ENCODE data around the gene ITGA7.

ITGA7 gene

DNA sequence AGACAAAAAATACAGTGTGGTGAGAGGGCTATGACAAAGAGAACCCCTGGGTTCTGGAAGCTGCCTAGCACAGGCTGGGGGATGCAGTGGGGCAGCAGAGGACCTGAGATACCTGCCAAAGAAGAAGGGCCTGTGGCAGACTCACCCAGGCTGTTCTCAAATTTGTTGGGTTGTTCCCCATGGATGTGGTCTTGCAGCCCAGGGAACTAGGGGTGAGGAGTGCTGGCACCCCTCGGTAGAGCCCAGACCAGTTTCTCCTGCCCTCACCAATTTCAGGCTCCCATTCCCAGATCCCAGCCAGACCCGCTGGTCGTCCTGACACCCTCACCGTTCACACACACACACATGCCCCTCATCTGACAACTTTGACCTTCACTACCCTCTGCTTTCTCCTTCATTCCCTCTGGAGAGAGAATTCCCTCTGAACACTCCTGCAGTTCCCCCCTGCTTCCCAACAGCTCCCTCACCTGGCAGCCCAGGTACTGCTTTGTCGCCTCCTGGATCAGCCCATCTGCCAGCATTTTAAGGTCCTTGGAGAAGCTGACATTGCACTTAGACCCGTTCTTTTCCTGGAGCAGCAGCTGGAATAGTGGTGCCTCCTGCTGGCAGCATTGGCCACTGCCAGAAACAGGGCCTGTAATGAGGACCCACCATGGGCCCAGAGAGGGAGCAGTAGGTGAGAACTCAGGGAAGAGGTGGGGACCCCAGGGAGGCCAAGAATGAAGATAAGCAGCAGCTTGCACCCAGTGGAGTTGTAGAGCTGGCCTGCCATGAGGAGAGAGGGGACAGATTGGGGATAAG is 29.3 kb upstream of the ITGA7 start:
- DNase-seq (ENCODE audit: low read depth, low spot score) = no peak
- no peak overlapping the region for H3K27ac ChIP-seq

DNA sequence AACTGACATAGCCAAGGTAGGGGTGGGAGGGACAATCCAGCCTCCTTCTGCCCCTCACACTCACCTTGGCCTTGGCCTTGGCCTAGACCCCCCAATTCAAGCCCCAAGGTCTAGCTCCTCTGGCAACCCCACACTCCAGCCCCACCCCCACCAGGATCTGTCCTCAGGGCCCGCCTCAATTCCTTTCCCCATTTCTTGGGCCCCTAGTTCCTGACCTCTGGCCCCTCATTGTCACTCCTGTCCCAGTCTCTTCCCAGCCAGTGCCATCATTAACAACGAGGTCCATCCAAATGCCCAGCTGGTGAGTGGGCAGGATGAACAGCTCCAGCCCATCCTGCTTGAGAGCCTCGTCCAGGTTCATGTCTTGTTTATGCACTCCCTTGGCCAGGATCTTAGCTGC is 28.4 kb upstream of the ITGA7 start:
- H3K27ac ChIP-seq = no peak overlapping the region
- no peak for DNase-seq (ENCODE audit: low read depth, low spot score)

DNA sequence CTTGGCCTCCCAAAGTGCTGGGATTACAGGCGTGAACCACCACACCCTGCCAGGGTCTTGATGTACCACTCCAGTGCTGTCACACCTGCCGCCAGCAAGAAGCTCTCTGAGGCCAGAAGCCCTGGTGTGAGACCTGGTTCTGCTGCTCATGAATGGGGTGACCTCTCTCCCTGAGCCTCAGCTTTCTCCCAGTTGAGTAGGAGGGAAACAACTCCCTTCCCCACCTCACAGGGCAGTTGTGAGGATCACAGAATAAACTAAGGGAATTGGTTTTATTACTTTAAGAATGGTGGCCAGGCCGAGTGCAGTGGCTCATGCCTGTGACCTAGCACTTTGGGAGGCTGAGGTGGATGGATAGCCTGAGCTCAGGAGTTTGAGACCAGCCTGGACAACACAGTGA is 26.9 kb upstream of the ITGA7 start:
- no peak for DNase-seq (ENCODE audit: low read depth, low spot score)
- H3K27ac ChIP-seq = no peak overlapping the region

DNA sequence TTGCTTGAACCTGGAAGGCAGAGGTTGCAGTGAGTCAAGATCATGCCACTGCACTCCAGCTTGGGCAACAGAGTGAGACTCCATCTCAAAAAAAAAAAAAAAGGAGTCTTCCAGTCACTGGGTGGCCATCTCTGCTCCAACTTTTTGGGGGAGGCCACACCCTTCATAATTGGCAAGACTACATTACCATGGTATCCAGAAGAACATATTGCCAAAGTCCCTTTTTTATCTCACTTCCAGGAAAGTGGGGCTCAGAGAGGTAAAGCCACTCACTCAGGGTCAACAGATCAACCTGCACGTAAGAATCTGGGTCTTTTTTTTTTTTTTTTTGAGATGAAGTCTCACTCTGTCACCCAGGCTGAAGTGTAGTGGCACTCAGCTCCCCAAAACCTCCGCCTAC is 26.2 kb upstream of the ITGA7 start:
- H3K27ac ChIP-seq = no peak overlapping the region
- DNase-seq (ENCODE audit: low read depth, low spot score) = no peak

DNA sequence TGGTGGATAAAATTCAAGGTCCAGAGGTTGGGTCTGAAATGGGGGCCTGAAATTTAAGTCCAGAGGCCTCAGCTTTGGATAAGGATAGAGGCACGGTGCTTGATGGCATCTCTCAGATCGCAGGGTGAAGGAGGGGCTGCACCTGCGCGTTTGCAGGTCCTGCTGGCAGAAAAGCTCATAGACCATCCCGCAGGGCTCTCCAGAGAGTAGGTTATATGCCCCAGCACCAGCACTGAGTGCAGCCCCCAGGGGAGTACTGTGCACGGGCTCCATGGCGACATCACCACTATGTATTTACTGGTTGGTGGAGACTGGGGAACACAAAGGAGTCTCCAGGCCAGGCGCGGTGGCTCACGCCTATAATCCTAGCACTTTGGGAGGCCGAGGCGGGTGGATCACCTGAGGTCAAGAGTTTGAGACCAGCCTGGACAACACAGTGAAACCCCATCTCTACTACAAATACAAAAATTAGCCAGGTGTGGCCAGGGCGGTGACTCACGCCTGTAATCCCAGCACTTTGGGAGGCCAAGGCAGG is 25.4 kb upstream of the ITGA7 start:
- DNase-seq (ENCODE audit: low read depth, low spot score) = no peak
- no peak overlapping the region for H3K27ac ChIP-seq

DNA sequence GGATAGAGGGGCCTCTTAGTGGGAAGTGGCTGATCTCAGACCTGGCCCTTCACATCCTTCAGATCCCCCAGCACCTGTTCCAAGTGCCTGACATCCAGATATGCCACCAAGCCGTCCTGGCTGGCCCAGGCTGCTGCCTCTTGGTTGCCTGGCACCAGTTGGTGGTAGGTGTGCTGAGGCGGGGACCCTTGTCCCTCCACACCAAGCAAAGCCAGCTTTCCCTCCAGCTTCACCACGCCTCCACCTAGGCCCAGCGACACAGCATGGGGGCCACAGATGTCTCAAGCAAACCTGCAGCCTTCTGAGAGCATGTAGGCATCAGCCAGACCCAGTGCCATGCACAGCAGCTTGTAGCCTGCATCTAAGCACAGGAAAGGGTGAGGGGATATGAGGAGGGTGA is 24.6 kb upstream of the ITGA7 start:
- no peak overlapping the region for H3K27ac ChIP-seq
- no peak for DNase-seq (ENCODE audit: low read depth, low spot score)

DNA sequence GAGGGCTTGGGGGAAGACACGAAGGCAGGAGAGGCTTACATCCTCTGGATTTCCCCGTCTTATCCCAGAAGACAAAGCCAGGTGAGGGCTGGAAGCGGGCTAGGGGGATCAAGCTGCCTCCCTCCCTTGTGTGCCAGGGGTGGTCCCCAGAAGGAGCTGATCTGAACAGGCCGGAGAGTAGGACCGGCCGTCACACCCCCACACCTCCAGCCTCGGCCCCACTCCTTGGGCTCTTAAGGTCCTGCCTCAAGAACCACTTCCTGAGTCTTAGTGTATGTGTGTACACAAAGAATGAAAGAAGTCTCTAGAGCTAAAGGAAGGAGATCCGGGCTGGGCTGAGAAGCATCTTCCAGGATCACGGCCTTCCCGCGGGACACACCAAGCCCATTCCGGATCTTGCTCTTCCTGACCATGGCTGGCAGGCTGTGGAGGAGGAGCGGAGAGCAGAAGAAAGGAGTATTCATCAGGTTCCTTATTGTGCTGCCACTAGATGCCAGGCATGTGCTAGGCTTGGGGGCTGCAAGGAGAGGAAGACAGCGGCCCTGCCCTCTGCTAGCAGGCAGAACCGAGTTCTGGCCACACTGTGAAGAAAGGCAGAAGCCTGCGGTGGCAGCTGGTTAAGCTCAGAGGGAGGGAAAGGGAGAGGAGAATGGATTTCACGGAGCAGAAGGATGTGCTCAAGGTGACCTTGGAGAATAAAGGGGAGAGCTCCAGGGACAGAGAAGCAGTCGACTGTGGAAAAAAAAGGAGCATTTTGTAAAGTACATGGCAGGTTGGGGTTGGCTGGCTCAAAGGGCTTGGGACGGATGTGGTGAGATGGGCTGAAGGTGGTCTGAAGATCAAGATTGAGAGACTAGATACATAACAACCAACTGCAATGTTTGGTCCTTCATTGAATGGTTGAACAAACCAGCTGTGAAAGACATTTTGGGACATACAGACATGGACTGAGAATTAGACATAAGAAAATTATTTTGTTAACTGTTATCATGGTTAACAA is 22.4 kb upstream of the ITGA7 start:
- no peak for DNase-seq (ENCODE audit: low read depth, low spot score)
- peak overlapping the region; percentile 98 for H3K27ac ChIP-seq

DNA sequence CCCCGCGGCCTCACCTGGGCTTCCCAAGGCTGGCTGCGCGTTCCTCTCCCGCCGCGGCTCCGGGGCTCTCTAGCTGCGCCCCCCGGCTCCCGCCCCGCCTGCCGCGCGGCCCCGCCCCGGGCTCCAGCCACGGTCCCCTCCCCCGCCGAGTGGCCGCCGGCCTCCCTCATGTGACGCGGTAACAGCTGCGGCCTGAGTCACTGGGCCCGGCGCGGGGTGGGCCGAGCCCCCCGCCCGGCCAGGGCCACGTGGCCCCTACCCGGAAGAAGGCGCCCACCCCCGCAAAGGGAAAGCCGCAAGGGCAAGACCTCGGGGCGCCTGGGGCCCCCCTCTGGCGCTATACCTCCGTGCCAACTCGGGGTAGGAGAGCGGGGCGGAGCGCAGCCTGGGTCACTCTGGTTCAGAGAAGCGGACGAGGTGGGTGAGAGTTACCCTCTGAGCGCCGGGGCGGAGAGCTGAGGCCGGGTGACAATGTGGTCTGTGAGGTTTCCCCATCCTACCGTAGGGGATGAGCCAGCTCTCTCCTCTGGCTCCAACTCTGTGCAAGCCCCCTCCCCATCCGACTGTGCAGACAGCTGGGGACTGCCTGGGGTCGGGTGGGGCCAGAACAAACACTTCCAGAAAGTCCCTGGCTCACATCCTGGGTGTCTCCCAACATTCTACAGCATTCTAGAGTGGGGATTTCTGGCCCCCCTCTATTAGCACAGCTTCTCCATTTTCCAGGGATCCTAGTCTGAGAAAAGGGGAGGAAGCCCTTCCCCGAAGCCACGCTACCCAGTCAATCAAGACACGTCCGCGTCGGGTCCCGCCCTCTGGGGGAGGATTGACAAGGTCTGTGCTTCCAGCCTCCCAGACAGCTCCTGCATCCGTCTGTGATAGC is 21.5 kb upstream of the ITGA7 start, which contains the start of gene CD63:
CD63 (minus strand) TSS at position 71 of the 880 bp plus-strand sequence. CDS start 668 bp downstream, outside the sequence.
- peak within 1 kb of the TSS; percentile 98 for H3K27ac ChIP-seq
- DNase-seq (ENCODE audit: low read depth, low spot score) = no peak

DNA sequence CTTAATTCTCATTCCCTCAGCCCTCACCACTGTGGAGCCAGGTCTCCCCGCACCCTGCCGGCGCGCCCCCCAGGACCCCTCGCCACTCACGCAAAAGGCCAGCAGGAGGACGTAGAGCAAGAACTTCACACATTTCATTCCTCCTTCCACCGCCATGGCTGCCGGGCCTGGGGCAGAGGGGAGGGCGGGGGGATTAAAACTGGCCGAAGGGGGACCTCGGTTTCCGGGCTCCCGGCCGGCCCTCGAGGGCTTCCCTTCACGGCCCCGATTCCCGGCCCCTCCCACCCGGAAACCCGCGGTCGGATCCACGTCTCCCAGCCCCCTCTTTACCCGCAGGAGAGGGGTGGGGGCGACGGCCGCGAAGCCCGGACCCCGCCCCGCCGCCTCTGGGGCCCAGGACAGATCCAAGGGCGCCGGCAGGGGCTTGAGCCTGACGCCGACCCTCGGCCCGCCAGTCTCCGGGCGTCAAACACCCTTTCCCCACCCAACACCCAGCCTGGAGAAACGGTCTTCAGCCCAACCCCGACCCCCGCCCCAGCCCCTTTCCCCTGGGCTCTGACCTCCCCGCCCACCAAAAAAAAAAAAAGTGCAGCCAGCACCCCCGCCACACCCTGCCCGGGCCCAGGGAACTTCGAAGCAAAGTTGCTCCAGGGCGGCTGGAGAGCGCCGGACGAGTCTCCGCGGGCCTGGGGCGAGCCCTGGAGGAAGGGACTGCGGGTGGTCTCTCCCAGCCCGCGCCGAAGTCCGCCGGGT is 20.7 kb upstream of the ITGA7 start:
- peak overlapping the region; percentile 98 for H3K27ac ChIP-seq
- no peak for DNase-seq (ENCODE audit: low read depth, low spot score)

DNA sequence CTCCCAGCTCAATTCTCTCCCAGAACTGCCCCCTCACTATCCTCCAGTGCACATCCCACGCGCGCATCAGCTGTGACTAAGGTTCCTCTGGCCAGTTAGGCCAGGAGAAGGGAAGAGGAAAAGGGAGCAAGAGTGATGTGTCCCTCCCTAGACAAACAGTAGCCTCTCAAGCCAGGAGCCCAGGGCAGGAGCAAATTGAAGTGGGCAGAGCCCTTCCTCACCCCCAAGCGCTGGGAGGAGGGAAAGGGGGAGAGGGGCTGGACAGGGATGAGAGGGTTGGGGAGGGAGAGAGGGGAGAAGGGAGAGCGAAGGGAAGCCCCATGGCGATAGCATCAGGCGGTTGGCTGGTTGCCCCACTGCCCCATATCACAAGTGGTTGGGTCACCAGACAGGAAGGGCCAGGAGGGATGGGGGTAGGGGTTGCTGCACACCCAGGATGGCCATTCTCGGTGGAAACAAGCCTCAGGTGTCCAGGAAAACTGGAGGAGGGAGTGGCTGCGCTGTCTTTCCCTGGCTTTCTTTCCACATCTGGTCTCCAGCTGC is 20.0 kb upstream of the ITGA7 start:
- no peak for DNase-seq (ENCODE audit: low read depth, low spot score)
- H3K27ac ChIP-seq = peak overlapping the region; percentile 98

DNA sequence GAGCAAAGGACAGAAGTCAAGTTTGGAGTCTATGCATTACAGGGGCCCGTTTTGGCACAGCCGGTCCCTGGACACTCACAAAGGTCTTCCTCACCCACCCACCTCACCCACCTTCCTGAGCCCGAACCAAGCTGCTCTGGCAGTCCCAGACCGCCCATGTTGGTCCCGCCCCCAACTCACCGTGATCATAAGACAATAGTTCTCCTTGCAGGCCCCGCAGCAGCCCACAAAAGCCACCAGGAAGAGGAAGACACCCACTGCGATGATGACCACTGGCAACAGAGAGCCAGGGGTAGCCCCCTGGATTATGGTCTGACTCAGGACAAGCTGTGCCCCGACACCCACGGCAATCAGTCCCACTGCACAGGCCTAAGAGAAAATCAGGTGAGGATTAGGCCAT is 19.3 kb upstream of the ITGA7 start:
- H3K27ac ChIP-seq = peak overlapping the region; percentile 98
- no peak for DNase-seq (ENCODE audit: low read depth, low spot score)

DNA sequence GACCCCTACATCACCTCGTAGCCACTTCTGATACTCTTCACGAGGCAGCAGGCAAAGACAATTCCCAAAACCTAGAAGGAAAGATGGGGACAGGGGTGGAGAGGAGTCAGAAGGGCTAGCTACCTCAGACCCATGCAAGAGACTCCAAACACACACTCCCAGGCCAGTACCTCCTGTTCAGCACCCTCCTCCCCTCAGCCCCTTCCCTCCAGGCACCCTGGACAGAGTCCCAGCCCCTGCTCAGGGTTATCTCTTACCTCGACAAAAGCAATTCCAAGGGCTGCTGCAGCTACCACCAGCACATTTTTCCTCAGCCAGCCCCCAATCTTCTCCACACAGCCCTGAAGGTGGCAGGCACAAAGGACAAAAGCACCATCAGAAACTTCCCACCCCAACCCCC is 17.9 kb upstream of the ITGA7 start:
- peak overlapping the region; percentile 98 for H3K27ac ChIP-seq
- no peak for DNase-seq (ENCODE audit: low read depth, low spot score)

DNA sequence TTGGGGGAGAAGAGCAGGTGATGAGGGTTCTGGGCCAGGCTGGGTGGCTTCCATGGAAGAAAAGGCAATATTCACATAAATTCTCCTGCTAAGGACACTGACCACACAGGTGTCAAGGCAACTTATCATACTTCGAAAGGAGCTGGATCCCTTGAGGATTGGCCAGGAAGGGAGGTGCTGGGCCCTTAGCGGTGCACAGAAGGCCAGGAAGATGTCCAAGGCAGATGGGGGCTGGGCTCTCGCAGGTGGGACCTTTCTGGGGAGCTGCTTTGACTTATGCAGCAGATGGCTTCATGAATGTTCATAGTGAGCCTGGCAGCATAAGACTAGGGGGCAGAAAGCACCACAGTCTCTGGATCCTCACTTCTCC is 17.2 kb upstream of the ITGA7 start:
- DNase-seq (ENCODE audit: low read depth, low spot score) = no peak
- no peak overlapping the region for H3K27ac ChIP-seq

DNA sequence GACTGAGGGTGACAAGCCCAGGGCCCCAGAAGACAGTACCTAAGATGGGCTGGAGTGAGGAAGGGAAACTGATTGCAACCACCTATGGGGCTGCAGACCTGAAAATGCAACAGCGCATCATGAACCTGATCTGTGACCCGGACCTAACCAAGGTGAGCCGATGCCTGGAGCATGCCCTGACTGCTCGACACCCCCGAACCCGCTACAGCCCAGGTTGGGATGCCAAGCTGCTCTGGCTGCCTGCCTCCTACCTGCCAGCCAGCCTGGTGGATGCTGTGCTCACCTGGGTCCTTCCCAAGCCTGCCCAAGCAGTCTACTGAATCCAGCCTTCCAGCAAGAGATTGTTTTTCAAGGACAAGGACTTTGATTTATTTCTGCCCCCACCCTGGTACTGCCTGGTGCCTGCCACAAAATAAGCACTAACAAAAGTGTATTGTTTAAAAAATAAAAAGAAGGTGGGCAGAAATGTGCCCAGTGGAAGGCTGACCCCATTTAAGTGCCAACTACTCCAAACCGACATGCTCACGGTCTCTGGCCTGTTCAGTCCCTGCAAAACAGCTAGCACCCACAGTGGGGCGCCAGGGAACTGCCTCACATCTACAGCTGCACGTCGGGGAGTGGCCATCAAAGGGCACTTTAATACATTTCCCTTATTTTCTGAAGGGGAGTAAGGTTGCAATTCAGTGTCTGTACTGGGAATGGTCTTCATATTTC is 16.7 kb upstream of the ITGA7 start:
- H3K27ac ChIP-seq = no peak overlapping the region

DNA sequence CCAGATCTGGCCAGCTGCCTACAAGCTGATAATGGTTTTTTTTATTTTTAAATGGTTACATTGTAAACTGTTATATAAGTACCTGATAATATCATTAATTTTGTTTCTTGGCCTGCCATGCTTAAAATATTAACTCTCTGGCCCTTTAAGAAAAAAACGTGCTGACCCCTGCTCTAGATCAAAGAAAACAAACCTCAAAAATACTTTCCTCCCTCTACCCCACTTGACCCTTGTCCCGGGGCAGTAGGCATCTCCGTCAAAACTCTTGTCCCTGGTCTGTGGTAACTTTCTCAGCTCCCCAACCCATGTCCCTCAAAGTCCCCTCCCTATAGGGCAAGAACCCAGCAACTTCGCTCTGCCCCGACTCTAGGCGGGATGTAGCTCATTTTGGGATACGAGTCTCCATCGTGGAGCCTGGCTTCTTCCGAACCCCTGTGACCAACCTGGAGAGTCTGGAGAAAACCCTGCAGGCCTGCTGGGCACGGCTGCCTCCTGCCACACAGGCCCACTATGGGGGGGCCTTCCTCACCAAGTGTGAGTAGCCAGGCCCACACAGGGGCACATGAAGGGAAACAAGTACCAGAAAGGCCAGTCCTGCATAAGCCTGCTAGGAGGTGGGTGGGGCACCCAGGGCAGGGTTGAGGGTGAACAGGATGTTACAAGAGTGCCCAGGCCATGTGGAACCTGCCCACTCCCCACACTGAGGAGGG is 16.0 kb upstream of the ITGA7 start:
- H3K27ac ChIP-seq = no peak overlapping the region
- no peak for DNase-seq (ENCODE audit: low read depth, low spot score)

More for the DNA sequence above, 16.7 kb upstream of the ITGA7 start:
- DNase-seq (ENCODE audit: low read depth, low spot score) = no peak

DNA sequence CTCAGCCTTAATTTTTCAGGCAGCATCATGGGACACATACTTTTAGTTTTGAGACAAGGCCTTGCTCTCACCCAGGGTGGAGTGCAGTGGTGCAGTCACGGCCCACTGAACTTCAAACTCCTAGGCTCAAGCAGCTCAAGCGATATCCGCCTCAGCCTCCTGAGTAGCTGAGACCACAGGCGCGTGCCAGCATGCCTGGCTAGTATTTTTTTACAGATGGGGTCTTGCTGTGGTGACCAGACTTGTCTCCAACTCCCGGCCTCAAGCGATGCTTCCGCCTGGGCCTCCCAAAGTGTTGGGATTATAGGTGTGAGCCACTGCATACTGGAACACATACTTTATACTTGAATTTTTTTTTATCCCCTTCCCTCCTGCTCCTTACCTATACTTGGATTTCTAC is 15.2 kb upstream of the ITGA7 start:
- no peak overlapping the region for H3K27ac ChIP-seq
- no peak for DNase-seq (ENCODE audit: low read depth, low spot score)

DNA sequence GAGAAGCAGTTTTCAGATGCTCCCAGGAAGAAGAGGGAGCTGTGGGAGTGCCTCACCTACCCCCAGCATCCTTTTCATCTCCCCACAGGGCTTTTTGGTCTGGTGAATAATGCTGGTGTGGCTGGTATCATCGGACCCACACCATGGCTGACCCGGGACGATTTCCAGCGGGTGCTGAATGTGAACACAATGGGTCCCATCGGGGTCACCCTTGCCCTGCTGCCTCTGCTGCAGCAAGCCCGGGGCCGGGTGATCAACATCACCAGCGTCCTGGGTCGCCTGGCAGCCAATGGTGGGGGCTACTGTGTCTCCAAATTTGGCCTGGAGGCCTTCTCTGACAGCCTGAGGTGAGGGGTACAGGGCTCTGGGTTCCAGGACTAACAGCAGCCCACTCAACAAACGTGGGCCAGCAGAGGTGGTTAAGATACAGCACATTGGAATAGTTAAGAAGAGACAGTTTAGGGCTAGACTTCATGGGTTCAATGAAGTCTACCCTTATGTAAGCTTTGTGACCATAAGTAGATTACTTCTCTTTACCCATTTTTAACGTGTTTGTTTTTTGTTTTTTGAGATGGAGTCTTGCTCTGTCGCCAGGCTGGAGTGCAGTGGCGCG is 14.0 kb upstream of the ITGA7 start:
- no peak for DNase-seq (ENCODE audit: low read depth, low spot score)
- H3K27ac ChIP-seq = peak overlapping the region; percentile 49
